Suprapubic skin (tissue), 4 donors: ENCODE measurements around the gene TMC8.

ENCODE experiments used
- CTCF ChIP-seq, 2 donors: fragments of 200-600 bp in 1 of 2; fragments of 450-650 bp in 1 of 2; sonication (generic) in 1 of 2; IDR thresholded peaks; one replicate each; pipeline ENCODE4 v1.5.1; 2016 to 2019; ENCODE audit warnings: antibody characterized with exemption in 2 of 2, mild to moderate bottlenecking in 1 of 2, moderate library complexity in 1 of 2
- EP300 ChIP-seq: sonication (generic); formaldehyde crosslinking; IDR thresholded peaks from one replicate; pipeline ENCODE4 v1.6.1; 2017; ENCODE audit warnings: antibody characterized with exemption
- POLR2A ChIP-seq, 2 donors: fragments of 450-650 bp; IDR thresholded peaks; one replicate each; pipeline ENCODE4 v1.6.1; 2017; ENCODE audit warnings: antibody characterized with exemption in 2 of 2, mild to moderate bottlenecking in 2 of 2, moderate library complexity in 2 of 2
- POLR2AphosphoS5 ChIP-seq, 3 donors: sonication (generic); formaldehyde crosslinking; IDR thresholded peaks; one replicate each; pipeline ENCODE4 v1.6.1; 2017; ENCODE audit warnings: antibody characterized with exemption in 3 of 3

- no peak for TF ChIP-seq CTCF (IDR thresholded peaks at IDR 0.05)
- no peak for TF ChIP-seq POLR2AphosphoS5 (IDR thresholded peaks at IDR 0.05)
- TF ChIP-seq EP300 = no peak
- no peak for TF ChIP-seq POLR2A (IDR thresholded peaks at IDR 0.05)
Observed at GRCh38 chr17:78126895-78127238, 3.7 kb upstream of the TMC8 start.
